Measurements from ENCODE around the gene TNRC6A. TPM values are rescaled to one million over a fixed set of nuclear protein-coding genes. Genes with fewer than 3 reads are reported as not detected.

Gene TNRC6A
- total RNA-seq, 1 donor from 2014 or later, result 46.5 TPM

- ATAC-seq (peak; percentile 49), DNase-seq (no peak)
- Histone ChIP-seq H3K9me3 (no peaks in the 10 kb centered on the region), H3K4me3 (no peak overlapping the region), H3K4me1 (no peaks in the 10 kb centered on the region), H3K27ac (no peak overlapping the region), H3K27me3 (no peaks in the 10 kb centered on the region), H3K36me3 (peaks cover 93% of the 10 kb centered on the region)
- intact Hi-C loops (cut with DNase I), result loop anchor here (10.0 kb wide), 1 partner anchor 255 kb away; no protein-coding TSS in a partner anchor
- TF ChIP-seq CTCF (IDR thresholded peaks at IDR 0.05), result no peak
Measured at GRCh38 chr16:24819462-24820040, 90.1 kb downstream of the TNRC6A start.

- no peak overlapping the region for H3K27ac ChIP-seq
- ATAC-seq, result no peak
- H3K9me3 ChIP-seq, result no peaks in the 10 kb centered on the region
- DNase-seq, result no peak
- peaks cover 84% of the 10 kb centered on the region for H3K36me3 ChIP-seq
- no peak for TF ChIP-seq CTCF (IDR thresholded peaks at IDR 0.05)
- H3K27me3 ChIP-seq, result no peaks in the 10 kb centered on the region
- intact Hi-C loops (cut with DNase I), result no loop called here
- H3K4me3 ChIP-seq, result no peak overlapping the region
- H3K4me1 ChIP-seq, result no peaks in the 10 kb centered on the region
Measured at GRCh38 chr16:24820522-24820921, 91.1 kb downstream of the TNRC6A start.

GRCh38 chr16:24821129-24821528, 91.7 kb downstream of the TNRC6A start:
- intact Hi-C loops (cut with DNase I), result no loop called here

GRCh38 chr16:24822542-24822941, 93.1 kb downstream of the TNRC6A start:
- intact Hi-C loops (cut with DNase I), result no loop called here
- Histone ChIP-seq H3K4me1 (no peaks in the 10 kb centered on the region), H3K27me3 (no peaks in the 10 kb centered on the region), H3K4me3 (no peak overlapping the region), H3K36me3 (peaks cover 81% of the 10 kb centered on the region), H3K9me3 (no peaks in the 10 kb centered on the region), H3K27ac (no peak overlapping the region)
- no peak for DNase-seq
- no peak for TF ChIP-seq CTCF (IDR thresholded peaks at IDR 0.05)
- no peak for ATAC-seq

More at GRCh38 chr16:24821129-24821528, 91.7 kb downstream of the TNRC6A start:
- Histone ChIP-seq H3K27me3 (no peaks in the 10 kb centered on the region), H3K36me3 (peaks cover 83% of the 10 kb centered on the region), H3K4me3 (no peak overlapping the region), H3K9me3 (no peaks in the 10 kb centered on the region), H3K4me1 (no peaks in the 10 kb centered on the region), H3K27ac (no peak overlapping the region)
- DNase-seq (no peak), ATAC-seq (no peak)
- TF ChIP-seq CTCF (IDR thresholded peaks at IDR 0.05), result no peak

- Histone ChIP-seq H3K27ac (no peak overlapping the region), H3K4me3 (no peak overlapping the region), H3K27me3 (no peaks in the 10 kb centered on the region), H3K9me3 (no peaks in the 10 kb centered on the region), H3K4me1 (no peaks in the 10 kb centered on the region), H3K36me3 (peaks cover 81% of the 10 kb centered on the region)
- no peak for TF ChIP-seq CTCF (IDR thresholded peaks at IDR 0.05)
- intact Hi-C loops (cut with DNase I), result no loop called here
- ATAC-seq, result no peak
- DNase-seq, result no peak
Measured at GRCh38 chr16:24822974-24823373, 93.5 kb downstream of the TNRC6A start.

- Histone ChIP-seq H3K27ac (no peak overlapping the region), H3K36me3 (peaks cover 64% of the 10 kb centered on the region), H3K4me1 (no peaks in the 10 kb centered on the region), H3K27me3 (no peaks in the 10 kb centered on the region), H3K4me3 (no peak overlapping the region), H3K9me3 (no peaks in the 10 kb centered on the region)
- no peak for TF ChIP-seq CTCF (IDR thresholded peaks at IDR 0.05)
- ATAC-seq (no peak), DNase-seq (no peak)
- intact Hi-C loops (cut with DNase I), result no loop called here
Measured at GRCh38 chr16:24825696-24826095, 96.2 kb downstream of the TNRC6A start.
